Body of pancreas (tissue), 4 donors: ENCODE results near the gene DNASE1.

Experiments used
- POLR2A ChIP-seq, 3 donors: fragments of 450-650 bp; IDR thresholded peaks; one replicate each; pipeline ENCODE4 v1.6.1; 2016; ENCODE audit warnings: antibody characterized with exemption in 3 of 3, mild to moderate bottlenecking in 2 of 3
- TF ChIP-seq, protein P1 (sequence below), 7 experiments: fragments of 450-650 bp in 4 of 7; fragments of 200-600 bp in 3 of 7; sonication (generic) in 3 of 7; IDR thresholded peaks; one replicate each; pipeline ENCODE4 v1.5.1; 2016 to 2019; ENCODE audit warnings: antibody characterized with exemption in 7 of 7

DNA sequence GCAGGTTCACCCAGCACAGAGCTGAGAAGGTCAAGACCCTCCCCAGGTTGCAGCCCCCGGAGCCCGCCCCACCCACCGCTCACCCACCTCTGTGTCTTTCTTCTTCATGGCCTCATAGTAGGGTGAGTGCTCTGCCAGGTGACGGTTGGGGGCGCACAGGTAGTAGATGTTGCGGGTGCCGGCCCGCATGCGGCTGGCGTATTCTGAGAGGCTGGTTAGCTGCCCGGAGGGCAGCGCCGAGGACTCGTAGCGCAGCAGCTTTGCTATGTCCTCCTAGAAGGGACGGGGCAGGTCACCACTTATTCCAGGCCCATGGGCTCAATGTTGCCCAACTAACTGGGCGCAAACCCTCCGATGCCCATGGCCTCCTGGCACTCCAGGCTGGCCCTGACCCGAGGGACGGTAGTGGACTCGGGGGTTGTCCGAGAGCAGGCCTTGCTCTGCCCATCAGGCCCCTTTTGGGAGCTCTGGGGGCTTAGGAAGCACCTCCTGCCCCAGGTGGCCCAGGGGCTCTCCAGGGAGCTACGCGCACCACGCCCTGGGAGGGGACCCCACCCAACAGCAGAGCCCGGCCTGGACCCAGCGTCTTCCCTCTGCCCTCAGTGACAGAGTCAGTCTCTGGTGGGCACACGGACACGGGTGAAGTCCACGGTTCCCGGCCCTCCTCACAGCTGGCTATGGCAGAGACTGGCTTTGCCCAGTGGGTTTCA, 9.9 kb downstream of the DNASE1 start:
- TF ChIP-seq, protein P1, sequence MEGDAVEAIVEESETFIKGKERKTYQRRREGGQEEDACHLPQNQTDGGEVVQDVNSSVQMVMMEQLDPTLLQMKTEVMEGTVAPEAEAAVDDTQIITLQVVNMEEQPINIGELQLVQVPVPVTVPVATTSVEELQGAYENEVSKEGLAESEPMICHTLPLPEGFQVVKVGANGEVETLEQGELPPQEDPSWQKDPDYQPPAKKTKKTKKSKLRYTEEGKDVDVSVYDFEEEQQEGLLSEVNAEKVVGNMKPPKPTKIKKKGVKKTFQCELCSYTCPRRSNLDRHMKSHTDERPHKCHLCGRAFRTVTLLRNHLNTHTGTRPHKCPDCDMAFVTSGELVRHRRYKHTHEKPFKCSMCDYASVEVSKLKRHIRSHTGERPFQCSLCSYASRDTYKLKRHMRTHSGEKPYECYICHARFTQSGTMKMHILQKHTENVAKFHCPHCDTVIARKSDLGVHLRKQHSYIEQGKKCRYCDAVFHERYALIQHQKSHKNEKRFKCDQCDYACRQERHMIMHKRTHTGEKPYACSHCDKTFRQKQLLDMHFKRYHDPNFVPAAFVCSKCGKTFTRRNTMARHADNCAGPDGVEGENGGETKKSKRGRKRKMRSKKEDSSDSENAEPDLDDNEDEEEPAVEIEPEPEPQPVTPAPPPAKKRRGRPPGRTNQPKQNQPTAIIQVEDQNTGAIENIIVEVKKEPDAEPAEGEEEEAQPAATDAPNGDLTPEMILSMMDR (IDR thresholded peaks at IDR 0.05), result no peak
- no peak for TF ChIP-seq POLR2A (IDR thresholded peaks at IDR 0.05)
